HepG2 (cell line): ENCODE measurements around the gene SKI. TPM values are rescaled to one million over a fixed set of nuclear protein-coding genes. Genes with fewer than 3 reads are reported as not detected.

Source experiments
- AKAP8 ChIP-seq: sonication (generic); formaldehyde crosslinking; IDR thresholded peaks from 2 replicates; pipeline ENCODE4 v1.5.1; 2020; ENCODE audit warnings: mild to moderate bottlenecking, missing genetic modification reagents
- CHCHD3 ChIP-seq: sonication (generic); formaldehyde crosslinking; IDR thresholded peaks from 2 replicates; pipeline ENCODE4 v1.8.0; 2022; ENCODE audit warnings: mild to moderate bottlenecking, missing genetic modification reagents, moderate library complexity
- KLF11 ChIP-seq: IDR thresholded peaks from 2 replicates; pipeline ENCODE4 v1.6.1; 2016; ENCODE audit warnings: missing compliant biosample characterization
- LRRFIP1 ChIP-seq: sonication (generic); formaldehyde crosslinking; conservative IDR thresholded peaks from 2 replicates; pipeline ENCODE4 v1.4.0; 2020; ENCODE audit warnings: missing genetic modification reagents
- MXD3 ChIP-seq: IDR thresholded peaks from 2 replicates; pipeline ENCODE4 v1.6.1; 2016; ENCODE audit warnings: mild to moderate bottlenecking, missing biosample characterization, missing genetic modification reagents
- RAD21 ChIP-seq: fragments of 450-650 bp; formaldehyde crosslinking; IDR thresholded peaks from 2 replicates; pipeline ENCODE4 v1.5.0; 2020; ENCODE audit warnings: mild to moderate bottlenecking
- SAP130 ChIP-seq: IDR thresholded peaks from 2 replicates; pipeline ENCODE4 v1.6.1; 2016; ENCODE audit warnings: low read depth
- STAG1 ChIP-seq: sonication (generic); formaldehyde crosslinking; IDR thresholded peaks from 2 replicates; pipeline ENCODE4 v1.4.0; 2020; ENCODE audit warnings: missing genetic modification reagents
- USF2 ChIP-seq, 2 experiments: sonication (generic) in 1 of 2; formaldehyde crosslinking in 1 of 2; IDR thresholded peaks; 2 replicates each; pipeline versions ENCODE4 v1.5.1 to v1.6.1; 2011 to 2020; ENCODE audit warnings: borderline replicate concordance in 1 of 2, low read depth in 1 of 2, low read length in 1 of 2, mild to moderate bottlenecking in 1 of 2, missing genetic modification reagents in 1 of 2, moderate library complexity in 1 of 2
- ZBTB42 ChIP-seq: sonication (generic); formaldehyde crosslinking; IDR thresholded peaks from 2 replicates; pipeline ENCODE4 v1.5.0; 2020; ENCODE audit warnings: mild to moderate bottlenecking, missing genetic modification reagents
- ZFX ChIP-seq: sonication (generic); formaldehyde crosslinking; IDR thresholded peaks from 2 replicates; pipeline ENCODE4 v1.4.0; 2020; ENCODE audit warnings: mild to moderate bottlenecking, low read depth, missing genetic modification reagents, moderate library complexity
- ZNF296 ChIP-seq: sonication (generic); formaldehyde crosslinking; conservative IDR thresholded peaks from 2 replicates; pipeline ENCODE4 v1.5.0; 2020; ENCODE audit warnings: mild to moderate bottlenecking, missing genetic modification reagents
- ZNF383 ChIP-seq: sonication (generic); formaldehyde crosslinking; IDR thresholded peaks from 2 replicates; pipeline ENCODE4 v1.4.0; 2020; ENCODE audit warnings: missing genetic modification reagents, mild to moderate bottlenecking, borderline replicate concordance
- ZNF547 ChIP-seq: sonication (generic); formaldehyde crosslinking; IDR thresholded peaks from 2 replicates; pipeline ENCODE4 v1.5.1; 2020; ENCODE audit warnings: mild to moderate bottlenecking, missing genetic modification reagents
- ZNF570 ChIP-seq: sonication (generic); formaldehyde crosslinking; IDR thresholded peaks from 2 replicates; pipeline ENCODE4 v1.4.0; 2020; ENCODE audit warnings: mild to moderate bottlenecking, missing genetic modification reagents, borderline replicate concordance
- ZNF609 ChIP-seq: sonication (generic); formaldehyde crosslinking; IDR thresholded peaks from 2 replicates; pipeline ENCODE4 v1.4.0; 2020; ENCODE audit warnings: mild to moderate bottlenecking, missing genetic modification reagents, borderline replicate concordance
- ZNF883 ChIP-seq: sonication (generic); formaldehyde crosslinking; IDR thresholded peaks from 2 replicates; pipeline ENCODE4 v1.5.1; 2020; ENCODE audit warnings: mild to moderate bottlenecking, missing genetic modification reagents; ENCODE audit errors: not compliant biosample characterization
- polyA plus RNA-seq, 8 experiments: library from polyadenylated mRNA; depleted of rRNA in 3 of 8; stranded (reverse) in 7 of 8; unstranded in 1 of 8; fragments of >200 nt; fragmentation: Illumina TruSeq in 4 of 8; extraction: Trizol in 4 of 8; gene quantifications; 2 replicates each; pipeline versions ENCODE4 v1.2.1 to v1.2.3, GENCODE V29; 2011 to 2016; ENCODE audit warnings: low read depth in 4 of 8, missing spikeins in 1 of 8, mixed read lengths in 1 of 8; ENCODE audit not compliant: insufficient read depth in 1 of 8
- total RNA-seq, 5 experiments: library from RNA; depleted of rRNA; stranded (reverse); fragments of >200 nt; fragmentation: Illumina TruSeq; extraction: Trizol; gene quantifications; 2 replicates each; pipeline ENCODE4 v1.2.3, GENCODE V29; 2016; ENCODE audit warnings: low read depth in 1 of 5

The SKI gene
- total and polyA plus RNA-seq, 2 of the 13 experiments (the other 11 are each of a cell fraction or from before 2014, with no cell fraction given): 4.7 to 6.9 TPM

GRCh38 chr1:2311184-2312032 is 83.3 kb downstream of the SKI start (continued):
- TF ChIP-seq ZNF383 (CRISPR knock-in tag): no peak
- peak; percentile 42; the same call in 1 of the 2 replicates for TF ChIP-seq ZNF547 (CRISPR knock-in tag)
- no peak for TF ChIP-seq USF2 (IDR thresholded peaks at IDR 0.05; ENCODE audit: low read depth, low read length)
- peak; percentile 26; the same call in 1 of the 2 replicates for TF ChIP-seq USF2 (CRISPR knock-in tag; IDR thresholded peaks at IDR 0.05; ENCODE audit: borderline replicate concordance)
- TF ChIP-seq KLF11 (CRISPR knock-in tag): no peak
- no peak for TF ChIP-seq ZNF296 (CRISPR knock-in tag)
- TF ChIP-seq SAP130 (CRISPR knock-in tag): peak; percentile 68; the same call in 1 of the 2 replicates
- peak; percentile 72 for TF ChIP-seq ZNF883 (CRISPR knock-in tag)
- 0 out of 2 replicates have a peak, but pooled peaks have one; percentile 29 for TF ChIP-seq RAD21 (CRISPR knock-in tag)
- TF ChIP-seq STAG1 (CRISPR knock-in tag): peak; percentile 47
- 0 out of 2 replicates have a peak, but pooled peaks have one; percentile 29 for TF ChIP-seq MXD3 (CRISPR knock-in tag)
- TF ChIP-seq CHCHD3: no peak
- TF ChIP-seq ZBTB42 (CRISPR knock-in tag): no peak
- TF ChIP-seq ZNF609 (CRISPR knock-in tag): 0 out of 2 replicates have a peak, but pooled peaks have one; percentile 4
- TF ChIP-seq AKAP8 (CRISPR knock-in tag): peak; percentile 87; the same call in 1 of the 2 replicates
- no peak for TF ChIP-seq LRRFIP1
- no peak for TF ChIP-seq ZNF570
- peak; percentile 55 for TF ChIP-seq ZFX (CRISPR knock-in tag)
